ENCODE data around the gene HAL.

- TF ChIP-seq CTCF (IDR thresholded peaks at IDR 0.05) (no peak), POLR2A (IDR thresholded peaks at IDR 0.05) (no peak)
Observed at GRCh38 chr12:95944108-95944704, 51.9 kb downstream of the HAL start.
